GM19328 (cell line): ENCODE measurements around the gene SAMD3.
A peak's percentile ranks its signal among the peaks of the same experiment; 100 is the strongest.
"Not testable (repeated sequence)": the region's sequence is repeated elsewhere in the genome, so short reads cannot be mapped to it uniquely, and the experiment has no call there.

Experiments used
- ATAC-seq: cut with Tn5 transposase; IDR thresholded peaks from one replicate; pipeline ENCODE4 v1.9.1; 2021; ENCODE audit warnings: mild to moderate bottlenecking, moderate library complexity; ENCODE audit not compliant: unreplicated experiment

The SAMD3 gene

GRCh38 chr6:130211691-130212090 is 11.1 kb downstream of the SAMD3 start:
- ATAC-seq = no peak

- no peak for ATAC-seq
Measured at GRCh38 chr6:130207979-130208649, 14.6 kb downstream of the SAMD3 start.

- ATAC-seq = no peak
Measured at GRCh38 chr6:130206479-130206878, 16.3 kb downstream of the SAMD3 start.

GRCh38 chr6:130204322-130204721 is 18.4 kb downstream of the SAMD3 start:
- ATAC-seq = no peak

GRCh38 chr6:130203370-130203769 is 19.4 kb downstream of the SAMD3 start:
- no peak for ATAC-seq

- ATAC-seq = peak; percentile 75
Measured at GRCh38 chr6:130202782-130203181, 20.0 kb downstream of the SAMD3 start.

- ATAC-seq = no peak
Measured at GRCh38 chr6:130200020-130200419, 22.7 kb downstream of the SAMD3 start.

- no peak for ATAC-seq
Measured at GRCh38 chr6:130198483-130199035, 24.2 kb downstream of the SAMD3 start.

DNA sequence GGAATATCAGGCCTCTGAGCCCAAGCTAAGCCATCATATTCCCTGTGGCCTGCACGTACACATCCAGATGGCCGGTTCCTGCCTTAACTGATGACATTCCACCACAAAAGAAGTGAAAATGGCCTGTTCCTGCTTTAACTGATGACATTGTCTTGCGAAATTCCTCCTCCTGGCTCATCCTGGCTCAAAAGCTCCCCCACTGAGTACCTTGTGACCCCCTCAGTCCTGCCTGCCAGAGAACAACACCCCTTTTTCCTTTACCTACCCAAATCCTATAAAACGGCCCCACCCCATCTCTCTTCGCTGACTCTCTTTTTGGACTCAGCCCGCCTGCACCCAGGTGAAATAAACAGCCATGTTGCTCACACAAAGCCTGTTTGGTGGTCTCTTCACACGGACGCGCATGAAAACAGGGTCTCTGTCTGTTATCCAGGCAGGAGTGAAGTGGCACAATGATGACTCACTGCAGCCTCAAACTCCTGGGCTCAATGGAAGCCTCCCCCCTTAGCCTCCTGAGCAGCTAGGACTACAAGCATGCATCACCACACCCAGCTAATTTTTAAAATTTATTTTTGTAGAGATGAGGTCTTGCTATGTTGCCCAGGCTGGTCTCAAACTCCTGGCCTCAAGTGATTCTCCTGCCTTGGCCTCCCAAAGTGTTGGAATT is 24.8 kb downstream of the SAMD3 start:
- not testable (repeated sequence) for ATAC-seq

- not testable (repeated sequence) for ATAC-seq
Measured at GRCh38 chr6:130194434-130194833, 28.3 kb downstream of the SAMD3 start.

- no peak for ATAC-seq
Measured at GRCh38 chr6:130190701-130191690, 31.8 kb downstream of the SAMD3 start.

DNA sequence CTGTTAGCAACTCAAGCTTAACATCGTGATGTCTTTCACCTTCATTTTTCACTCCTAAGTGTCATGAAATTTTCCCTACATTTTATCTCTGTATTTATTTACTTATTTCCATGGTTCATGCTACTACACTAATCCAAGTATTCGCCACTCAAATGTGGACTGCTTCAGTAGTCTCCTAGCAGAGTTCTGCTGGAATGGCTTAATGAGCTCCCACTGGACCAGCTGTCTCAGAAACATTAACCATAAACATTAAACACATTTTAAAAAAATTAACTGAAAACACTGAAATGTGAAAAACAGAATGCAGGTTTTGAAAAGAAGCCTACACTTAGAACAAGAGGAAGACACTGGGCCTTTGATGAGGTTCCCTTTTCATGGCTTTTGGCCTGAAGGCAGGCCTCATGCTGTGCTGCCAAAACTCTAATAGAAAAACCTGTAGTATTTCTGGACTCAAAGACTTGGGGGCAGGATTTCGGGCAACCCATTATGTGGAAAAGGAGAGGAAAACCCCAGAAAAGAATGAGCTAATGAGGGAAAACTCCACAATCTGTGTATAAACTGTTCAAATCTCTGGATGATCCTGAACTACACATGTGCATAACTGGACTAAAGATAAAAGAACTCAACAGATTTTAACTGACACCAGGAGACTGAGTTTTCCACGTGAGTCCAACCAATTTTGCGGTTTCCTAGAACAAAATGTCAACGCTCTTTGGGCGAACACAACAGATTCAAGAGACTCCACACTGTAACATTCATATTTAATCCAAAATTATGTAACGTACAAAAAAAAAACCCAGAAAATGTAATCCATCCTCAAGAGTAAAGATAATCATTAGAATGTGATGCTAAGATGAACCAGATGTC is 33.0 kb downstream of the SAMD3 start:
- ATAC-seq = no peak

DNA sequence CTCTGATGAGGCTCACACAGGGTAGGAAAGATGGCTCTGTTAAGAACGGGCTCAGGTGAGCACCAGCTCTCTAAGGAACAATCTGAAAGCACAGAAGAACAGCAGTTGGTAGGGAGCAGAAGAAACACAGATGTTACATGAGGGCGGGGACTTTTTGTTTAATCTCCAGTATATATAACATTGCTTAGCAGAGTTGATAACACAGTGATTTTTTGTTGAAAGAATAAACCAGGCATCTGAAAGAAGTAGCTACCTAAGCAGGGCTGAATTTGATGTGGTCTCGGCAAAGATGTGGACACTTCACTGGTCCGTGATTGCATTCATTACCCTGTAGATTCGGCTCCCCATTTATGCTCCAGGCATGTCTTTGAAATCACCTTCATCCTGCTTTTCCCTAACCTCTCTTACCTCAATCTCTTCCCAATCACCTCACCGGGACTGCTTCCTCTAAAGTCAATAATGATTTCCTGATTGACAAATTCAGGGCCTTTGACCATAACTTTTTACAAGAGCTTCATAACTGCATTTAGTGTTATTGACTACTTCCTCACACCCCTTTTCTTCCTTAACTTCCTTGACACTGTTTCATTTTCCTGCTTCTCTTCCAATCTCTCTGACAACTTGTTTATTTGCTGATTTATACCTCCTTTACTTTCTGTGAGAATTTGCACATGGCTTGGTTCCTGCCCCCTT is 34.4 kb downstream of the SAMD3 start:
- no peak for ATAC-seq

DNA sequence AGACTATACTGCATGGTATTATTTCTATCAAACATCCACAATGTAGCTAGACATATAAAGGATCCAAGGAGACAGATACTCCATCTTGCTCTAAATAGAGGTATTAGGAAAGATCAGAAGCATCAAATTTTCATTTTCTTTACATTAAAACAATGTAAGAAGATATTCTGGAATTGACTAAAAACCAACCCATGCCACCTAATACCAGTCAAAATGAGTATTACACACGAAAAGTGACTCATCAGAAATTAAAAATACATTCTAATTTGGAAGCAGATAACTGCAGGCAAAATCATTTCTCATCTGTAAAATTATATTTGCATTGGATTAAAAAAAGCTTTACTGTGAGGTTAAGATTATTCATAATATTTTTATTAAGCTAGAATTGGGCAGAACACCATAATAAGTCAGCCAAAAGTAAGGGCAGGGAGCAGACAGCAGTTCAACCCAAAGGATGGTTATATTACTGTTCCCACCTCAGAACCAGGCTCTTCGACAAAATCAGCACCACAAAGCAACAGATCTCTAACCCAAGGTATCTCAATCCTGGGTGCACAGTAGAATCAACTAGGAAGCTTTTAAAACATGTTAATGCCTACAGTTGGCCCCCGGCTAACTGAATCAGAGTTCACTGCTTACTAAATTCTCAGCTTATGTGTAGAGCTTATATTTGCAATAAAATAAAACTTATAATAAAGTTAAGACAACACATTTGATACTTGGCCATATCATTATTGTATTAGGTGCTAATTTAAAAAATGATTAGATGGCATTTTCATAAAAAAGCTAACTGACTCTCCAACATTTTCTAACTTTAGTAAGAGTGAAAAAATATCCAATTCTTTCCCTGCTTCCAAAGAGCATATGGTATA is 35.2 kb downstream of the SAMD3 start:
- ATAC-seq = no peak

DNA sequence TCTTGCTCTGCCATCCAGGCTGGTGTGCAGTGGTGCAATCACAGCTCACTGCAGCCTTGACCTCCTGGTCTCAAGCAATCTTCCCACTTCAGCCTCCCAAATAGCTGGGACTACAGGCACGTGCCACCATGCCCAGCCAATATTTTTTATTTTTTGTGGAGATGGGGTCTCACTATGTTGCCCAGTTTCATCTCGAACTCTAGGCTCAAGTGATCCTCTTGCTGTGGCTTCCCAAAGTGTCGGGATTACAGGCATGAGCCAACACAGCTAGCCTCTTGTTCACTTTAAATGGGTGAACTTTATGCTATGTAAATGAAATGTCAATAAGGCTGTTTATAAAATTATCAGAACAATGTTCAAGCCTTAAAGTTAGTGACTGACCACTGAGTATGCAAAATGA is 37.1 kb downstream of the SAMD3 start:
- no peak for ATAC-seq

DNA sequence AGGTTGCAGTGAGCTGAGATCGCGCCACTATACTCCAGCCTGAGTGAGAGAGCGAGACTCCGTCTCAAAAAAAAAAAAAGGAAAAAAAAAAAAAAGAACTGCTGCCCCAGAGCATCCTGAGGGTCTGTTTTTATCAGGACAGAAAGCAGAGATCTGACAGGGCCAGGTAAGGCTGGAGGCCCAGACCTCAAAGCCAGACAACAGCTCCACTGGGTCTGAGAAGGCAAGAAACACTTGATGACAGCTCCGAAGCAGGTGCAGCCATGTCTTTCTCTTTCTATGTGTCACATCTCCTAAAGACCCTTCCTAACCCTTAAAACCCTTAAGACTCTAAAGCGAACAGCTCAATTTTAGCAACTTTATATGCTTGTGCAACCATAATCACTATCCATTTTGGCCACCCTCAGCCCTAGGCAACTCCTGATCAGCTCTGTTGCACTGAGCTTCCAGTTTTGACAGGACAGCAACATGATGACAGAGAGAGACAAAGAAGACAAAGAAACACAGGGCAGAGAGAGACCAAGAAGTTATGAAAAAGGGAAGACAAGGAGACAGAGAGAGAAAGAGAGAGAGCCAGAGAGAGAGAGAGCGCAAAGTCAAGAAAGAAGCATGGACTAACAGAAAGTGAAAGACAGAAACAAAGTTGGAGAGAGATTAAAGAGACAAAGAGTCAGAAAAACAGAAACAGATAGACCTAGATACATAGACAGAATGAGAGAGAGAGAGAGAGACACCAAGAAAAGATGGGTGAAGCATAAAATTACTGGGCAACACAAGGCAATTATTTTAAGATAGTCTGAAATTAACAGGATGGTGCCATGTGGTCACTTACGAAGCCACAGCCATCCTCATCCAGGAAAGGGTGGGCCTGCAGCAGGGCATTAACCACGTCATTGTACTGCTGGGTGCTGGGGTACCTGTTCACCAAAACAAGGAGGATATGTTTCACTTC is 39.2 kb downstream of the SAMD3 start:
- ATAC-seq = no peak

DNA sequence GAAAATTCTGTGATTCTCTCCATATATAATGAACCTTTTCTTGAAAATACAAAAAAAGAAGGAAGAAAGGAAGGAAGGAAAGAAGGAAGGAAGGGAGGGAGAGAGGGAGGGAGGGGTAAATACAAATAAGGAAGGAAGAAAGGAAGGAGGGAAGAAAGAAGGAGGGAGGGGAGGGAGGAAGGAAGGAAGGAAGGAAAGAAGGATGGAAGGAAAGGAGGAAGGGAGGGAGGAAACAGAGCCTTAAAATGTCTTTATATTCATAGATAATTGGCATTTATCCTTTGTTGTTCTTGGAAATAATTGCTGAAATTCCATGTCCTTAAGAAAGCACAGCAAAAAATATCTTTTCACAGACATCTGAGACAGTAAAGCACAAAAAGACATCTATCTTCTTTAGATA is 40.3 kb downstream of the SAMD3 start:
- ATAC-seq = no peak

GRCh38 chr6:130178692-130179091 is 44.1 kb downstream of the SAMD3 start:
- no peak for ATAC-seq
